ENCODE data around the gene ERC1.

ERC1 gene

DNA sequence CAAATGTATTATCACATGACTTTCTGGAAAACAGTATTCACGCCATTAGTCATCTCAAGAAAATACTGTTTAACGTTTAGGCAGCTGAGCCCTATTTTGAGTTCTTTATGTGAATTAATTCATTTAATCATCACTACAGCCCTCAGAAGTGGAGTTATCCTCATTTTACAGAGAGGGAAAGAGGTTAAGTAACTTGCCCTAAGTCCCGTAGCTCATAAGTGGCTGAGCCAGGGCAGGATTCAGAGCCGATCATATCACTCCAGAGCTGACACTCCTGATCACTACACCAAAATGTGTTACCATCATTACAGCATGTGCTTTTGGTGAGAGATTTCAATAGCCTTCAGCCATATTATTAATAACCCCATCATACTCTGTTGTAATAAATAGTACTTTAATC, 392.7 kb downstream of the ERC1 start:
- Histone ChIP-seq H3K9me3 (ENCODE audit: control insufficient read depth, insufficient read depth, low read depth, low read length) (peaks cover 25% of the 10 kb centered on the region), H3K9ac (ENCODE audit: low read length) (no peak overlapping the region), H3K4me1 (ENCODE audit: control insufficient read depth, insufficient read depth, low read length) (no peaks in the 10 kb centered on the region), H3K27ac (ENCODE audit: low read depth, low read length) (no peak overlapping the region), H3K4me3 (ENCODE audit: low read depth, low read length) (no peak overlapping the region), H3K36me3 (ENCODE audit: control insufficient read depth, insufficient read depth, low read length) (peaks cover 10% of the 10 kb centered on the region), H3K27me3 (ENCODE audit: control insufficient read depth, insufficient read depth, low read length) (no peaks in the 10 kb centered on the region)

DNA sequence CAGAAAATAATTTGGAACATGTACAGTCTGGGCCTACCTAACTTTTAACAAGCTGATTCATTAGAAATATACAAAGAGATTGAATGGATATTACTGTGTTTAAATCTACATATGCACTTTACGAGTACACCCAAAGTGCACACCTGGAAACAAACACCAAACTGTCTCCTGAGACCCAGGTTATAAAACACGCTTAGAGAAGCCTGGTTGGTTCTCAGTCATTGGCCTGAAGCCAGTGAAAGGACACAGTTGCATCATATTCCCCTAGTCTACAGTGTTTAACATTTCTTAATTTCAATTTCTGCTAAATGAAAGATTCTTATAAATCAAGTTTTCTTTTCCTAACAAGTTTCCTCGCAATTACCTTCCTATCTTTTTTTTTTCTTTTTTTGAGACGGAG, 393.9 kb downstream of the ERC1 start:
- H3K27me3 ChIP-seq (ENCODE audit: control insufficient read depth, insufficient read depth, low read length): no peaks in the 10 kb centered on the region
- peaks cover 10% of the 10 kb centered on the region for H3K36me3 ChIP-seq (ENCODE audit: control insufficient read depth, insufficient read depth, low read length)
- no peaks in the 10 kb centered on the region for H3K4me1 ChIP-seq (ENCODE audit: control insufficient read depth, insufficient read depth, low read length)
- no peak overlapping the region for H3K4me3 ChIP-seq (ENCODE audit: low read depth, low read length)
- peaks cover 36% of the 10 kb centered on the region for H3K9me3 ChIP-seq (ENCODE audit: control insufficient read depth, insufficient read depth, low read depth, low read length)
- H3K9ac ChIP-seq (ENCODE audit: low read length): no peak overlapping the region
- H3K27ac ChIP-seq (ENCODE audit: low read depth, low read length): no peak overlapping the region

DNA sequence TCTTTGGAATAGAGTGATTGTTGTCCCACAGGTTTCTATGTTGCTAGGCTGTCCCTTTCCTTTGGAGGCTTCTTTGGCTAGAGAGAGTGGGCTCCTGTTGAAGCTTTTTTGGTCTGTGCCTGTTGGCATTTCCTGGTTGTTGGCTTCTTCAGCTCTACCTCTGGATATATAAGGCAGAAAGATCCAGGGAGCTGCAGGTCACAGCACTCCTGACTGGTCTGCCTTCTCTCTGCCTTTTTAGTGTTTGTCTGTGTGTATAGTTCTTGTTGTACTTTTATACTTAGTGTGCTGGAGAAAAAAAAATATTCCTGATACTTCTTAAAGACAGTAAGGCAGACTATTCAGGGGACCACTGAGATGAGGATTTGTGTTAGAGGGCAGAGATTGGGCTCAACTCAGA, 400.7 kb downstream of the ERC1 start:
- Histone ChIP-seq H3K27me3 (ENCODE audit: control insufficient read depth, insufficient read depth, low read length) (no peaks in the 10 kb centered on the region), H3K4me1 (ENCODE audit: control insufficient read depth, insufficient read depth, low read length) (no peaks in the 10 kb centered on the region), H3K9me3 (ENCODE audit: control insufficient read depth, insufficient read depth, low read depth, low read length) (peaks cover 85% of the 10 kb centered on the region), H3K27ac (ENCODE audit: low read depth, low read length) (no peak overlapping the region), H3K9ac (ENCODE audit: low read length) (no peak overlapping the region), H3K4me3 (ENCODE audit: low read depth, low read length) (no peak overlapping the region), H3K36me3 (ENCODE audit: control insufficient read depth, insufficient read depth, low read length) (peaks cover 26% of the 10 kb centered on the region)

DNA sequence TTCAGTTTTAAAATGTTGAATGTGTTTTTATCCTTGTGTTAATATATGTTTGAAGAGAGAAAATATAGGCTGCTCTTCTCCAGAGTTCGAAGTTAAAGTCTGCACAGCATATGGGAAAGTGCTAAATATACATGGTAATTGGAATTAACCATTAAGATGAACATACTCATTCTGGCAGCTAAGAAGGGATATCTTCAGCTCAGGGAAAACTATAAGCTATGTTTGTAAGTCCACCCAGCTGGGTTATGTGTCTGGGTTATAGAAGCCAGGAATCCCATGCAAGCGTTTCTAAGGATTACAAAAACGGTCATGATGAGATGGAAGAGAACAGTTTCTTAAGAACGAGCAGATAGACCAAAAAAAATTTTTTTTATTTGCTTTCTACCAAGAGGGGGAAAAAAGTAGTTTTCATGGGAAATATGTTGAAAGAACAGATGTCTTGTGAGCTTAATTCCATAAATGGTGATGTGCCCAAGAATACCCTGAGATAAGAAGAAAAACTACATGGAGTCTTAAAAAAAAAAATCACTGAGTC, 404.5 kb downstream of the ERC1 start:
- Histone ChIP-seq H3K4me3 (ENCODE audit: low read depth, low read length) (no peak overlapping the region), H3K9me3 (ENCODE audit: control insufficient read depth, insufficient read depth, low read depth, low read length) (peaks cover 60% of the 10 kb centered on the region), H3K4me1 (ENCODE audit: control insufficient read depth, insufficient read depth, low read length) (no peaks in the 10 kb centered on the region), H3K27ac (ENCODE audit: low read depth, low read length) (no peak overlapping the region), H3K36me3 (ENCODE audit: control insufficient read depth, insufficient read depth, low read length) (peaks cover 18% of the 10 kb centered on the region), H3K9ac (ENCODE audit: low read length) (no peak overlapping the region), H3K27me3 (ENCODE audit: control insufficient read depth, insufficient read depth, low read length) (no peaks in the 10 kb centered on the region)

GRCh38 chr12:1398673-1399072, 407.6 kb downstream of the ERC1 start:
- Histone ChIP-seq H3K27me3 (ENCODE audit: control insufficient read depth, insufficient read depth, low read length) (no peaks in the 10 kb centered on the region), H3K36me3 (ENCODE audit: control insufficient read depth, insufficient read depth, low read length) (peaks cover 5% of the 10 kb centered on the region; the same call in 1 of the 2 replicates), H3K4me1 (ENCODE audit: control insufficient read depth, insufficient read depth, low read length) (no peaks in the 10 kb centered on the region), H3K9ac (ENCODE audit: low read length) (no peak overlapping the region), H3K4me3 (ENCODE audit: low read depth, low read length) (no peak overlapping the region), H3K9me3 (ENCODE audit: control insufficient read depth, insufficient read depth, low read depth, low read length) (peaks cover 31% of the 10 kb centered on the region), H3K27ac (ENCODE audit: low read depth, low read length) (no peak overlapping the region)

DNA sequence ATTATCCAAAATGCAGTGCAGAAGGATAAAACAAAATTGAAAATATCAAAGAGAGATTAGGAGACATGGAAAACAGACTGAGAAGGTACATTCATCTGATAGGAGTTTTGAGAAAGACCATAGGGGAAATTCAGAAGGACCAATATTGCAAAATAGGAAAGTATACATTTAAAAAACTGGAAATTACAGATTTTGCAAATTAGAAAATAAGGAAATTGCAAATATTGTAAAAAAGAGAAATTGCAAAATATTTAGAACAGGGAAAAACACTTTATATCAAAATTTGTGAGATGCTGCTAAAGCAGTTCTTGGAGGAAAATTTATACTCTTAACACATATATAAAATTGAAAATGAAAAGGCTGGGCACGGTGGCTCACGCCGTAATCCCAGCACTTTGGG, 410.9 kb downstream of the ERC1 start:
- Histone ChIP-seq H3K36me3 (ENCODE audit: control insufficient read depth, insufficient read depth, low read length) (no peaks in the 10 kb centered on the region), H3K9ac (ENCODE audit: low read length) (no peak overlapping the region), H3K9me3 (ENCODE audit: control insufficient read depth, insufficient read depth, low read depth, low read length) (peaks cover 6% of the 10 kb centered on the region), H3K27me3 (ENCODE audit: control insufficient read depth, insufficient read depth, low read length) (no peaks in the 10 kb centered on the region), H3K4me3 (ENCODE audit: low read depth, low read length) (no peak overlapping the region), H3K4me1 (ENCODE audit: control insufficient read depth, insufficient read depth, low read length) (no peaks in the 10 kb centered on the region), H3K27ac (ENCODE audit: low read depth, low read length) (no peak overlapping the region)

DNA sequence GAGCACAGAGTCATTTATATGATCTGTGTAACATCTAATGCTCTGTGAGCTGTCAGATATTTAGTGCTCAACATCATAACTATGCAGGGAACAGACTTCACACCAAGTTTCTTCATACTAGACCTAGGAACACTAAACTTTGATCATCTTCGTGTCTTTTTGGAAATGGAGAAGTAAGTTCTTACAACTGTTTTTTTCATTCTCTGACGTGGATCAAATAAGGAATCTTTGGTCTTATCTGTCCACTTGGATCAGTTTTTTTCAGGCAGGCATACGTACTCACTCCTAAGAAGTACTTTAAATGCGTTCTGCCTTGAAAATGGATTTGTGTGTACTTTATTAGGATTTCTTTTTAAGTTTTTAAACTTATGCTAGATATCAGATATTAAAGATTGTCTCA, 412.4 kb downstream of the ERC1 start:
- no peak overlapping the region for H3K27ac ChIP-seq (ENCODE audit: low read depth, low read length)
- H3K9me3 ChIP-seq (ENCODE audit: control insufficient read depth, insufficient read depth, low read depth, low read length): no peaks in the 10 kb centered on the region
- H3K9ac ChIP-seq (ENCODE audit: low read length): no peak overlapping the region
- no peaks in the 10 kb centered on the region for H3K27me3 ChIP-seq (ENCODE audit: control insufficient read depth, insufficient read depth, low read length)
- no peaks in the 10 kb centered on the region for H3K4me1 ChIP-seq (ENCODE audit: control insufficient read depth, insufficient read depth, low read length)
- H3K36me3 ChIP-seq (ENCODE audit: control insufficient read depth, insufficient read depth, low read length): no peaks in the 10 kb centered on the region
- H3K4me3 ChIP-seq (ENCODE audit: low read depth, low read length): no peak overlapping the region

GRCh38 chr12:1405619-1406018, 414.6 kb downstream of the ERC1 start:
- no peak overlapping the region for H3K27ac ChIP-seq (ENCODE audit: low read depth, low read length)
- no peaks in the 10 kb centered on the region for H3K9me3 ChIP-seq (ENCODE audit: control insufficient read depth, insufficient read depth, low read depth, low read length)
- no peaks in the 10 kb centered on the region for H3K36me3 ChIP-seq (ENCODE audit: control insufficient read depth, insufficient read depth, low read length)
- H3K27me3 ChIP-seq (ENCODE audit: control insufficient read depth, insufficient read depth, low read length): no peaks in the 10 kb centered on the region
- H3K9ac ChIP-seq (ENCODE audit: low read length): no peak overlapping the region
- H3K4me3 ChIP-seq (ENCODE audit: low read depth, low read length): no peak overlapping the region
- no peaks in the 10 kb centered on the region for H3K4me1 ChIP-seq (ENCODE audit: control insufficient read depth, insufficient read depth, low read length)

DNA sequence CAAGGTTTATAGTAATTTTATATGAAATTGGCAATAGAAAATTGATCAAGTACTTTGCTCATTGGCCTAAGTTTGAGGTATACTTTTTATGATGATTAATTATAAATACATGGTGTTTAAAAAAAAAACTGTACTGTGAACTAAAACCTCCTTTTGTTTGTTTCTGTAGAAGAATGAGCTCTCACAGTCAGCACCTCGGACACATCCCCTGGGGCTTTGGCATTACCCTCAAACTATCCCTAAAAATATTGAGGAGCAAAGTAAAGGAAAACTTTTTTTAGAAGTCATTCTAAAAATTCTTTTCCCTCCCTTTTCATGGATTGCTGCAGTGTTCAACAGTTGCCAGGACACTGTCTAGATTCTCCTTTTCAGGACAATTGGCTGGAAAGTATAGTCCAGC, 419.8 kb downstream of the ERC1 start:
- no peak overlapping the region for H3K27ac ChIP-seq (ENCODE audit: low read depth, low read length)
- H3K4me3 ChIP-seq (ENCODE audit: low read depth, low read length): no peak overlapping the region
- no peaks in the 10 kb centered on the region for H3K9me3 ChIP-seq (ENCODE audit: control insufficient read depth, insufficient read depth, low read depth, low read length)
- H3K4me1 ChIP-seq (ENCODE audit: control insufficient read depth, insufficient read depth, low read length): no peaks in the 10 kb centered on the region
- H3K9ac ChIP-seq (ENCODE audit: low read length): no peak overlapping the region
- peaks cover under 1% of the 10 kb centered on the region; the same call in 1 of the 2 replicates for H3K27me3 ChIP-seq (ENCODE audit: control insufficient read depth, insufficient read depth, low read length)
- H3K36me3 ChIP-seq (ENCODE audit: control insufficient read depth, insufficient read depth, low read length): no peaks in the 10 kb centered on the region

GRCh38 chr12:1413930-1414329, 422.9 kb downstream of the ERC1 start:
- Histone ChIP-seq H3K4me1 (ENCODE audit: control insufficient read depth, insufficient read depth, low read length) (peaks cover 7% of the 10 kb centered on the region; the same call in 1 of the 2 replicates), H3K36me3 (ENCODE audit: control insufficient read depth, insufficient read depth, low read length) (no peaks in the 10 kb centered on the region), H3K27ac (ENCODE audit: low read depth, low read length) (no peak overlapping the region), H3K27me3 (ENCODE audit: control insufficient read depth, insufficient read depth, low read length) (peaks cover 28% of the 10 kb centered on the region; the same call in 1 of the 2 replicates), H3K9ac (ENCODE audit: low read length) (no peak overlapping the region), H3K4me3 (ENCODE audit: low read depth, low read length) (no peak overlapping the region), H3K9me3 (ENCODE audit: control insufficient read depth, insufficient read depth, low read depth, low read length) (no peaks in the 10 kb centered on the region)

GRCh38 chr12:1418144-1418543, 427.1 kb downstream of the ERC1 start:
- H3K9ac ChIP-seq (ENCODE audit: low read length): no peak overlapping the region
- H3K4me1 ChIP-seq (ENCODE audit: control insufficient read depth, insufficient read depth, low read length): peaks cover 14% of the 10 kb centered on the region; the same call in 1 of the 2 replicates
- H3K9me3 ChIP-seq (ENCODE audit: control insufficient read depth, insufficient read depth, low read depth, low read length): peaks cover 19% of the 10 kb centered on the region
- H3K36me3 ChIP-seq (ENCODE audit: control insufficient read depth, insufficient read depth, low read length): peaks cover 5% of the 10 kb centered on the region
- peaks cover 36% of the 10 kb centered on the region; the same call in 1 of the 2 replicates for H3K27me3 ChIP-seq (ENCODE audit: control insufficient read depth, insufficient read depth, low read length)
- no peak overlapping the region for H3K4me3 ChIP-seq (ENCODE audit: low read depth, low read length)
- no peak overlapping the region for H3K27ac ChIP-seq (ENCODE audit: low read depth, low read length)

Measured in HUES6 (cell line).